Measurements from ENCODE around the gene ABHD16B.
A peak's percentile ranks its signal among the peaks of the same experiment; 100 is the strongest.

DNA sequence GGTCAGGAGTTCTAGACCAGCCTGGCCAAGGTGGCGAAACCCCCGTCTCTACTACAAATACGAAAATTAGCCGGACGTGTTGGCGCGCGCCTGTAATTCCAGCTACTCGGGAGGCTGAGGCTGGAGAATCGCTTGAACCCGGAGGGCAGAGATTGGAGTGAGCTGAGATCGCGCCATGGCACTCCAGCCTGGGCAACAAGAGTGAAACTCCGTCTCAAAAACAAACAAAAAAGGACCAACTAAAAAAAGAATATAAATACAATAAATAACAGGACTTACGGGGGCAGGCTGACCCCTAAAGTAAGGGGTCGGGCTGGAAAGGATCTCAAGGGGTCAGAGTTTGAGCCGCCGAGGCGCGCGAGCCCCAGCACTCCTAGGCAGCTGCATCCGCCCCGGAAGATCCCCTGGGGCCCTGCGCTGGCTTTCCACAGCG lies 3.3 kb downstream of the ABHD16B start:
- TF ChIP-seq, protein P1, sequence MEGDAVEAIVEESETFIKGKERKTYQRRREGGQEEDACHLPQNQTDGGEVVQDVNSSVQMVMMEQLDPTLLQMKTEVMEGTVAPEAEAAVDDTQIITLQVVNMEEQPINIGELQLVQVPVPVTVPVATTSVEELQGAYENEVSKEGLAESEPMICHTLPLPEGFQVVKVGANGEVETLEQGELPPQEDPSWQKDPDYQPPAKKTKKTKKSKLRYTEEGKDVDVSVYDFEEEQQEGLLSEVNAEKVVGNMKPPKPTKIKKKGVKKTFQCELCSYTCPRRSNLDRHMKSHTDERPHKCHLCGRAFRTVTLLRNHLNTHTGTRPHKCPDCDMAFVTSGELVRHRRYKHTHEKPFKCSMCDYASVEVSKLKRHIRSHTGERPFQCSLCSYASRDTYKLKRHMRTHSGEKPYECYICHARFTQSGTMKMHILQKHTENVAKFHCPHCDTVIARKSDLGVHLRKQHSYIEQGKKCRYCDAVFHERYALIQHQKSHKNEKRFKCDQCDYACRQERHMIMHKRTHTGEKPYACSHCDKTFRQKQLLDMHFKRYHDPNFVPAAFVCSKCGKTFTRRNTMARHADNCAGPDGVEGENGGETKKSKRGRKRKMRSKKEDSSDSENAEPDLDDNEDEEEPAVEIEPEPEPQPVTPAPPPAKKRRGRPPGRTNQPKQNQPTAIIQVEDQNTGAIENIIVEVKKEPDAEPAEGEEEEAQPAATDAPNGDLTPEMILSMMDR (IDR thresholded peaks at IDR 0.05), result peak; percentile 28
- no peak for TF ChIP-seq EZH2 (IDR thresholded peaks at IDR 0.05; ENCODE audit: borderline replicate concordance, insufficient read depth, low read depth, low read length, poor library complexity, severe bottlenecking)
